SW 1271 (cell line): ENCODE data around the gene PIAS3.
"Not testable (repeated sequence)": the region's sequence is repeated elsewhere in the genome, so short reads cannot be mapped to it uniquely, and the experiment has no call there.

Experiments
- DNase-seq, 2 experiments: peaks; one replicate each; lab custom pipeline; 2025; lab: John Stamatoyannopoulos, UW

PIAS3 gene

DNA sequence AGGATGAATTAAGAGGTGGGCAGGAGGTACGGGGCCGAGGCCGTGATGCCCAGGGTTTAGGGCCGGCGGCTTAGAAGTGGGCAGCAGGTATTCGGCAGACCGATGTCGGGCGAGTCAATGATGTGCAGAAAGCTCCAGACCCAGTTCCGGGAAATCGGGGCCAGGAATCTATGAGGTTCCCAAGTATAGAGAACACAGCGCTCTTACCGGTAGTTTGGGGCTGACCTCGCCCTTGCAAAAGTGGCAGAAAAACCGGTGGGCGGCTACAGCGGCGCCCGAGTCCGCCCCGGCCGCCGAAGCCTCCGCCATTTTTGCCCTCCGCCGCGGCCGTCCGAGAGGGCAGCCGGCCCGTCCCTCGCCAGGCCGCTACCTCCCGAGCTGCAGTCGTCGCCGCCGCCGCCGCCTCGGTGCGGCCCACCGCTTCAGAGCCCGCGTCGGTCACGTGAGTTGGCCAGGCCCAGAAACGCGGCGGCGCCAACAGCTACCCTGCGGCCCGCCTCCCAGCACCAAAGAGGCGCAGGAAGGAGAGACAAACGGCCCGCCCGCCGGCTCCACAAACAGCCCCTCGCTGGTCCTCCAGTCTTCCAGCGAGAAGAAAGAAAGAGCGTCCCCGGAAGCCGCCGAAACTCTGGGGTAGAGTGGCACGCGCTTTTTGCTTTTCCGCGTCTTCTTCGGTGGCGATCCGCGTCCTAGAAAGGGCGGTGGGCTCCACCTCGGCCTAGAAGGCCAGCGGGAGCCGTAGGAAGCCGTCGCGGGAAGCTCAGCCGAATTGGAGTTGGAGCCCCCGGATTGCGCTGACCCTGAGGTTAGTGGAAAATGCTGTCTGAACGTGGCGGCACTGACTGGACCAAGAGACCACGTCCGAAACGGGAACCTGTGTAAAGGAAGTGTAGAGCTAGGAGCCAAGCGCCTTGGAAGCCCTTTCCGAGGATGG, 35.0 kb downstream of the PIAS3 start, which contains the start of the genes POLR3C and RNF115:
Gene POLR3C (plus strand): TSS at position 636 of the 934 bp plus-strand sequence. CDS start 1,577 bp downstream, outside the sequence.
Gene RNF115 (minus strand): TSS at position 531 of the 934 bp plus-strand sequence. CDS start 222 bp downstream, at position 309.
- DNase-seq: peak; percentile 41 to 78

DNA sequence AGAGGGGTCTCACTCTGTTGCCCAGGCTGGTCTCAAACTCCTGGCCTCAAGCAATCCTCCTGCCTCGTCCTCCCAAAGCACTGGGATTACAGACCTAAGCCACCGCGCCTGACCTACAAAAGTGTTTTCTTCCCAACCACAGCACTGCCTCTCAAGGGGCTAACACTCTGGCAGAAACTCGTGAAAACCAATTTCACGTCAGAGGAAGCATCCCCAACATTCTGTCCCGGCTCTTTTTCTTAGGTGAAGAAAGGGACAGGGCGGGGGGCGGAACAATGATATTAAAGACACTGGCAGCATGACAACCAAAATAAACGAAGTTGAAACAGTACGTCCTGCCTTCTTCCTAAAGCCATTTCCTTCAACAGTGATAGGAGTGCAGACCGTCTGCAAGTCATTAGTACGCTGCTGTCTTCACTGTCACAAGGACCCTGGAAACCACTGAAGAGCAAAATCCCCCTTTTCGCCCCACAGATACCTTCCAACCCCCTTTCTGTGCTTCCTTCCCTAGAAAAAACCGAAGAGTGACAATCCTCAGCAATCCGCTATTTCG, 36.0 kb downstream of the PIAS3 start:
- DNase-seq: not testable (repeated sequence)

DNA sequence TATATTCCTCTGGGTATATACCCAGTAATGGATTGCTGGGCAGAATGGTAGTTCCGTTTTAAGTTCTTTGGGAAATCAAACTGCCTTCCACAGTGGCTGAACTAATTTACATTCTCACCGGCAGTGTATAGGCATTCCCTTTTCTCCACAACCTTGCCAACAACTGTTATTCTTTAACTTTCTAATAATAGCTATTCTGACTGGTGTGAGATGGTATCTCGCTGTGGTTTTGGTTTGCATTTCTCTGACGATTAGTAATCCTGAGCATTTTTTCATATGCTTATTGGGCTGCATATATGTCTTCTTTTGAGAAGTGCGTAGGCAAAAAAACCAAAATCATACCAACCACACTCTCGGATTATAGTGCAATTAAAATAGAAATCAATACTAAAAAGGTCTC, 40.8 kb downstream of the PIAS3 start:
- DNase-seq: not testable (repeated sequence)

DNA sequence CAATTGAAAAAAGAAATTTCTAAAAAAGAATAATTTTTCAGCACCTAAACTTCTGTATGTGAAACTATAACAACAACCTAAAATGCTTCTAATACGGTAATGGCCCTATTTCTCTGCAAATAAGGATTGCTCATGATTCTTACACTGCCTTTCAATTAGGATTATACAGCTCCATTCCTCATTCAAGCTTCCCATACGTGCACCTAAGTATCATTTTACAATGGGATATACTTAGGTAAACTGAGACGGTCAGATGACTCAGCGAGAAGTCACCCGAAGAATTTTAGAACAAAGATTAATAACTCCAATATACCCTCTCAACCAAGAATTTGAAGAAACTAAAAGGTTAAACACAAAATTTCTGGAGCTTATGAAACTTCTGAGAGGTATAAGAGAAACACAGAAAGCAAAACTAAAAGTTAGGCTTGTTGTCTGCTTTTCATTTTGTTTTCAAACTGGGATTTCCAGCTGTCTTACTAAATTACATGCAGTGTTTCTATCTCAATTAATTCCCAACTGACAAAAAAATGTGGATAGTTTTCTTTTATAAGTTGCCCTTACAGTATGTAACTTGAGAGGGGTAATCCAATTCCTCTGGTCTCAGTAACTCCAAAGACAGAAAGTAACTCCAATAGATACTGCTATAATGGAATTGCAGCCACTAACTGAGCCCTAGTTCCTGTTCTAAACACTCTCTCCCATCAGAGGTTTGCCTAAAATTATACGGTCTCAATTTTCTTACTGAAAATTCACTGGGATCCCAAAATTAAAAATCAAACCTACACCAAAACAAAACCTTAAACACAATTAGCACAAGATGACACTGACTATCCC, 45.7 kb downstream of the PIAS3 start:
- DNase-seq: not testable (repeated sequence)

DNA sequence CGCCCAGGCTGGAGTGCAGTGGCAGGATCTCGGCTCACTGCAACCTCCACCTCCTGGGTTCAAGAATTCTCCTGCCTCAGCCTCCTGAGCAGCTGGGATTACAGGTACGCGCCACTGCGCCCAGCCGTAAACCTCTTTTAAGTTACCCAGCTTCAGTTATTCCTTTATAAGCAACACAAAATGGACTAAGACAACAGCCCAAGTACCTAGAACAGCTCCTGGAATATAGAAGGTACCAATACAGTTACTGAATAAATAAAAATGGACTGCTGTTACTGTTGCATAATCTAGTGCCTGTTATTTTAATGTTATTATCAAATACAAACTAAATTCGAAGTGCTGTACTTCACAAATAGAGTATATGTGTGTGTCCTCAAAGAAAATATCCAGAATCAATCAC, 52.0 kb downstream of the PIAS3 start:
- DNase-seq: no peak

DNA sequence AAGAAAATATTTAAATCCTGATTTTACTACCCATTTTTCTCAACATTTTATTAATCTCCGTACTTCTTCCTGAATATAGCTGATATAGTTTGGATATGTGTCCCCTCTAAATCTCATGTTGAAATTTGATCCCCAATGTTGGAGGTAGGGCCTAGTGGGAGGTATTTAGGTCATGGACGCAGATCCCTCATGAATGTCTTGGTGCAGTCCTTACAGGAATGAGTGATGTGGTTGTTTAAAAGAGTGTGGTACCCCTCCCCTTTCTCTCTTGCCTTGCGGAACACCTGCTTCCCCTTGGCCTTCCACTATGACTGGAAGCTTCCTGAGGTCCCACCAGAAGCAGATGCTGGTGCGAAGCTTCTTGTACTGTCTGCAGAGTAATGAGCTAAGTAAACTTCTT, 52.5 kb downstream of the PIAS3 start:
- no peak for DNase-seq

DNA sequence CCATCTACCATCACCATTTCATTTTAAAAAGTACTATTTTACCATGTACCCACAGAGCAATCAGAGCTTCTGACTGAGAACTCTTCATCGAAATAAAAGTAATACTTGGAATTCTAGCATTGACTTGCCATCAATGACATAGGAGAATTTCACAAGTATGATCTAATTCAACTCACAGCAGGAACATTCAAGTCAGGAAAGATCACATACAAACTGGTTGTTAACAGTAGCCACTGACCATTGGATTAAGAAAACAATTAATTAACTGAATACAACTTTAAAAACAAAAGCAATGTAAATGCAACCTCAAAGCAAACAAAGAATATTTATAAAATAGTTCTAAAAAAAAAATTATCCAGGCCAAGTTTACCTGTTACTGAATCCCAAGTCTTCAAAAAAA, 53.8 kb downstream of the PIAS3 start:
- no peak for DNase-seq

DNA sequence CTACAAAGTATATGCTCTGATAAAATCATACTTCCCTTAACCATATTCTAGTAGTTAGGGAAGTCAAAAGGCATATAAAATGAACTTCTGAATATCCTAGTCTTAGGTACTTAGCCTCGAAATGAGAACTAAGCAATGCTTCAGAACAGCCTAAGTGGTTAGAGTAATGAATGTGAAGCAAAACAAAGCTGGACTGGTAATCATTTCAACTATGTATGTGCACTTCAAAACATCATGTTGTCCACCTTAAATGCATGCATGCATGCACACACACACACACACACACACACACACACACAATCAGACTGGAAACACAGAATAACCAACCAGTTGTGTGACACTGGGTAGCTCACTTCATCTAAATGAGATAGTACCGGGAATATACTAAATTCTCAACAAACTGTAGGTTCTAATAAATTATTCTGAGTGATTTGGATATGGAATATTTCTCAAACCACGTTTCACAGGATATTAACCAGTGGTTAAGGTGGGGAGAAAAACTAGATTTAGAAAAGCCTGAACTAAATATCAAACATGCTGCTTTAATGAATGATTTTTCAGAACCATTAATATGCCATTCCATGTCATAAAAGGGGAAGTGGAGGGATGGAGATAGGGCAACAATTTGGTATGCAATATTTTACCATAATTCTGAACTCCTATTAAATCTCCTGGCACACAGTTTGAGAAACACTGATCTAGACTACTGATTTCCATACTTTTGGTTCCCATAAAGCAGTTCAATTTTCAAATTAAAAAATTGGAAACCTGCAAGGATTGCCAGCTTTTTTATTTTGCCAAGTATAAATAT, 54.4 kb downstream of the PIAS3 start:
- DNase-seq: no peak

DNA sequence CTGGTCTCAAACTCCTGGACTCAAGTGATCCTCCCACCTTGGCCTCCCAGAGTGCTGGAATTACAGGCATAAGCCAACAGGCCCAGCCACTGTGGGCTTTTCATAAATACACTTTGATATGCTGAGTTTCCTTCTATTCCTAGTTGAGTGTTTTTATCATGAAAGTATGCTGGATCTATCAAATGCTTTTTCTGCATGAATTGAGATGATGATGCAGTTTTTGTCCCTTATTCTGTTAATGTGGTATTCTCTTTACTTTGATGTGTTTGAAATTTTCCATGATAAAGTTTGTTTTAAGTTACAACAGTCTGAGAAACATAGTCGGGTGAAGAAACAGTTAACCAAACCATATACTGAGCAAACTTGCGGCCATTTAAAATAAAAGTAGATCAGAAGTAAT, 59.1 kb downstream of the PIAS3 start:
- DNase-seq: no peak
